Adrenal gland (tissue), 5 donors: Measurements from ENCODE around the gene NME2.

Experiments used
- CTCF ChIP-seq, 6 experiments: fragments of 450-650 bp in 4 of 6; fragments of 200-600 bp in 2 of 6; sonication (generic) in 1 of 6; IDR thresholded peaks; 1 replicate in 5 of 6; 2 replicates in 1 of 6; pipeline versions ENCODE4 v1.5.1 to v1.8.0; 2016 to 2021; ENCODE audit warnings: antibody characterized with exemption in 6 of 6, mild to moderate bottlenecking in 2 of 6, moderate library complexity in 1 of 6
- POLR2A ChIP-seq, 2 donors: fragments of 450-650 bp; IDR thresholded peaks; one replicate each; pipeline ENCODE4 v1.6.1; 2017; ENCODE audit warnings: antibody characterized with exemption in 2 of 2, mild to moderate bottlenecking in 2 of 2, moderate library complexity in 1 of 2
- donor health status: DM: no; HTN: no; CAD: no.

GRCh38 chr17:51150932-51151331 is 15.3 kb upstream of the NME2 start:
- TF ChIP-seq CTCF (IDR thresholded peaks at IDR 0.05) (no peak), POLR2A (IDR thresholded peaks at IDR 0.05) (no peak)
